Neural crest cell (in vitro differentiated cells): ENCODE results near the gene ZNF343. TPM values are rescaled to one million over a fixed set of nuclear protein-coding genes. Genes with fewer than 3 reads are reported as not detected.

ENCODE experiments used
- DNase-seq: peaks from one replicate; pipeline ENCODE4 v3.0.0; 2021; ENCODE audit warnings: low read depth, mixed read lengths, low spot score
- H3K27ac Mint-ChIP-seq: one replicate; pipeline ENCODE4 v1.8.0; 2021; ENCODE audit warnings: mild to moderate bottlenecking, mixed read lengths; ENCODE audit not compliant: unreplicated experiment
- H3K27me3 Mint-ChIP-seq: 2 replicates; pipeline ENCODE4 v1.8.0; 2021; ENCODE audit warnings: low read depth, mild to moderate bottlenecking, mixed read lengths
- H3K36me3 Mint-ChIP-seq: 2 replicates; pipeline ENCODE4 v1.8.0; 2021; ENCODE audit warnings: low read depth, mild to moderate bottlenecking, mixed read lengths
- H3K4me1 Mint-ChIP-seq: 2 replicates; pipeline ENCODE4 v1.8.0; 2021; ENCODE audit warnings: mixed read lengths
- H3K4me3 Mint-ChIP-seq: one replicate; pipeline ENCODE4 v1.8.0; 2021; ENCODE audit warnings: mild to moderate bottlenecking, mixed read lengths
- H3K9me3 Mint-ChIP-seq: 2 replicates; pipeline ENCODE4 v1.8.0; 2021; ENCODE audit warnings: mixed read lengths
- total RNA-seq: library from RNA; stranded (reverse); gene quantifications from 2 replicates; pipeline ENCODE4 v1.2.1, GENCODE V29; 2021
- TF ChIP-seq, protein P1 (sequence below): fragments of 200-600 bp; sonication (generic); conservative IDR thresholded peaks from 2 replicates; pipeline ENCODE4 v1.5.0; 2021; ENCODE audit warnings: antibody characterized with exemption, mild to moderate bottlenecking

The ZNF343 gene
- total RNA-seq, 1 donor from 2014 or later: 12.8 TPM

DNA sequence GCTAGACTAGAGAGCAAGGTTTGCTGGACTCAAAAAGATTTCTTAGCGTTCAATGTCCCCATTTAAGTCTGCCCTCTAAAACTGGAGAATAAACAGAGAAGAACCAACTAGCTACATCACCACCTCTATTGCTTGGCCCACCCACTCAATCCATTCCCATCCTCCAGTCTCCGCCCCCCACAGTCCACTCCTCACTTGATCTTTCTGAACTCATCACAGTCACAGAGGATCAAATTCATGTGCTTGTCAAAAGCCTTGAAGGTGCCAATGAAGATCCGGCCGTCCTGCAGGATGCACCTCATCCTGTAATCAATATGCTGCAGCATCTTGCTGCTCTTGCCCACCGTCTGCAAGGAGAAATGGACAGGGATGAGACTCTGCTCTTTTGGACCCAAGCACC is 41.3 kb downstream of the ZNF343 start:
- Mint-ChIP-seq H3K4me1 (peaks cover 51% of the 10 kb centered on the region), H3K36me3 (peaks cover 51% of the 10 kb centered on the region), H3K4me3 (peak overlapping the region; percentile 100), H3K27me3 (peaks cover 4% of the 10 kb centered on the region), H3K9me3 (peaks cover 3% of the 10 kb centered on the region), H3K27ac (no peak overlapping the region)
- TF ChIP-seq, protein P1, sequence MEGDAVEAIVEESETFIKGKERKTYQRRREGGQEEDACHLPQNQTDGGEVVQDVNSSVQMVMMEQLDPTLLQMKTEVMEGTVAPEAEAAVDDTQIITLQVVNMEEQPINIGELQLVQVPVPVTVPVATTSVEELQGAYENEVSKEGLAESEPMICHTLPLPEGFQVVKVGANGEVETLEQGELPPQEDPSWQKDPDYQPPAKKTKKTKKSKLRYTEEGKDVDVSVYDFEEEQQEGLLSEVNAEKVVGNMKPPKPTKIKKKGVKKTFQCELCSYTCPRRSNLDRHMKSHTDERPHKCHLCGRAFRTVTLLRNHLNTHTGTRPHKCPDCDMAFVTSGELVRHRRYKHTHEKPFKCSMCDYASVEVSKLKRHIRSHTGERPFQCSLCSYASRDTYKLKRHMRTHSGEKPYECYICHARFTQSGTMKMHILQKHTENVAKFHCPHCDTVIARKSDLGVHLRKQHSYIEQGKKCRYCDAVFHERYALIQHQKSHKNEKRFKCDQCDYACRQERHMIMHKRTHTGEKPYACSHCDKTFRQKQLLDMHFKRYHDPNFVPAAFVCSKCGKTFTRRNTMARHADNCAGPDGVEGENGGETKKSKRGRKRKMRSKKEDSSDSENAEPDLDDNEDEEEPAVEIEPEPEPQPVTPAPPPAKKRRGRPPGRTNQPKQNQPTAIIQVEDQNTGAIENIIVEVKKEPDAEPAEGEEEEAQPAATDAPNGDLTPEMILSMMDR: no peak
- no peak for DNase-seq

DNA sequence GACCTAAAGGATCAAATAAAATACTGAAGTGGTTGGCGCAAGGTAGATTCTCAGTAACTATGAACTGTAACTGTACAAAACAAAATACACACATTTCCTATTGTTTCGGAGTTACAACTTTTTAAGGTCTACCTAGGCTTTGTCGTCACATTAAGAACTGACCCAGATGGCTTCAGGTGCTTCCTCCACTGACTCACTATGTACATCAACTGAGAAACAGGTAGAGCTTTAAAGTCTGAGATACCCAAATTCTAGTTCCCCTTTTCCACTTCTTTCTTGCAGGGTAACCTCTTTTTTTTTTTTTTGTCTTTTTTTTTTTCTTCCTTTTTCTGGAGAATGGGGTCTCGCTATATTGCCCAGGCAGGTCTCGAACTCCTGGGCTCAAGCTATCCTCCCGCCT is 43.6 kb downstream of the ZNF343 start:
- Mint-ChIP-seq H3K36me3 (peaks cover 58% of the 10 kb centered on the region), H3K27me3 (no peaks in the 10 kb centered on the region), H3K27ac (no peak overlapping the region), H3K9me3 (no peaks in the 10 kb centered on the region), H3K4me3 (no peak overlapping the region), H3K4me1 (peaks cover 34% of the 10 kb centered on the region)
- TF ChIP-seq, protein P1: no peak
- DNase-seq: no peak

DNA sequence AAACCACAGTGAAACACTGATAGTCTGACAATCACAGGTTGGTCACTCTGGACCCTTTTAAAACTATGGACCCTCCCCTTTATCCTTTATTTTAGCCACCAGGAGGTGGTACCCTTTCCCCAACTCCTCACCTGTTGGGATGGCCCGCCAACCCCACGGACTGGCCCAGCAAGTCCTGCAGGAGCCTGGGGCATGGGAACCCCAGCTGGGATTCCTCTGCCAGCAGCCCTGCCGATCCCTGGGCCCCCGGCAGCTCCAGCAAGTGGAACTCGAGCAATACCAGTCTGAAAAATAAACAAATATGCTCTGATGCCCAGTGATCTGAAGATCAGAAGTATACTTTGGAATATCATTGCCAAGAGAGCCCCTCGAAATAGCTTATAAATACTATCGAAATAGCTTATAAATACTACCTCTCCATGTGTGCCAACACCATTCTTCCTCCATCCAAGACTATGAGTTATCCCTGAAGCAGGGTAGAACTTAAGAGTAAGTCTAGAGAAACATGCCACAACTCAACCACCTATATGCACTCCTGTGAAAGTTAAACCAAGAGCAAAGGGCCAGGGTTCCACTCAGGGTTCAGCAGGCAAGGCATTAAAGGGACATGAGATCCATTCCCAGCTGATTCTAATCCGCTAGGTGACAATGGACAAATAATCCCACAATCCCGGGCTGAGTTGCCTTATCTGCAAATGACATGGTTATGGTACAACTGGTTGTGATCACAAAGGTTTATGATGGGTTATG is 44.9 kb downstream of the ZNF343 start:
- peaks cover 23% of the 10 kb centered on the region for H3K4me1 Mint-ChIP-seq
- H3K4me3 Mint-ChIP-seq: peak overlapping the region; percentile 69
- H3K9me3 Mint-ChIP-seq: no peaks in the 10 kb centered on the region
- H3K36me3 Mint-ChIP-seq: peaks cover 56% of the 10 kb centered on the region
- DNase-seq: no peak
- no peaks in the 10 kb centered on the region for H3K27me3 Mint-ChIP-seq
- TF ChIP-seq, protein P1: no peak
- no peak overlapping the region for H3K27ac Mint-ChIP-seq

DNA sequence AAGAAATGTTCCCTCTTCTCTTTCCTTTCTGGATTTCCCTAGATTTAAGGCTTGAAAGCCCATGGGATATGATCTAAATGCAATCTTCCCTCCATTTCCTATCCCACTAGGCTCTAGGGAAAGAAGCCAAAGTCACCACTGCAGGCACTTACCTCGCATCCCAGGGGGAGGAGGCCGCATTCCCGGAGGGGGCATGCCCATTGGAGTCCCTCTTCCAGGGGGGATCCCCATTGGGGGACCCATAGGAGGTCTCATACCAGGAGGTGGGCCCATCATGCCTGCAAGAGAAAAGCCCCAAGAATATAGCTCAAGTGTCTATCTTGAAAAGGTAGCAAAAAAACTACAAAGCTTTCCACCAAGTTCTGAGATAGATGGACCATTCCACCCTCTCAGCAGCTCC is 46.2 kb downstream of the ZNF343 start:
- H3K27me3 Mint-ChIP-seq: no peaks in the 10 kb centered on the region
- no peak overlapping the region for H3K4me3 Mint-ChIP-seq
- no peak overlapping the region for H3K27ac Mint-ChIP-seq
- TF ChIP-seq, protein P1: no peak
- peaks cover 52% of the 10 kb centered on the region for H3K36me3 Mint-ChIP-seq
- H3K9me3 Mint-ChIP-seq: no peaks in the 10 kb centered on the region
- DNase-seq: no peak
- H3K4me1 Mint-ChIP-seq: peaks cover 10% of the 10 kb centered on the region

DNA sequence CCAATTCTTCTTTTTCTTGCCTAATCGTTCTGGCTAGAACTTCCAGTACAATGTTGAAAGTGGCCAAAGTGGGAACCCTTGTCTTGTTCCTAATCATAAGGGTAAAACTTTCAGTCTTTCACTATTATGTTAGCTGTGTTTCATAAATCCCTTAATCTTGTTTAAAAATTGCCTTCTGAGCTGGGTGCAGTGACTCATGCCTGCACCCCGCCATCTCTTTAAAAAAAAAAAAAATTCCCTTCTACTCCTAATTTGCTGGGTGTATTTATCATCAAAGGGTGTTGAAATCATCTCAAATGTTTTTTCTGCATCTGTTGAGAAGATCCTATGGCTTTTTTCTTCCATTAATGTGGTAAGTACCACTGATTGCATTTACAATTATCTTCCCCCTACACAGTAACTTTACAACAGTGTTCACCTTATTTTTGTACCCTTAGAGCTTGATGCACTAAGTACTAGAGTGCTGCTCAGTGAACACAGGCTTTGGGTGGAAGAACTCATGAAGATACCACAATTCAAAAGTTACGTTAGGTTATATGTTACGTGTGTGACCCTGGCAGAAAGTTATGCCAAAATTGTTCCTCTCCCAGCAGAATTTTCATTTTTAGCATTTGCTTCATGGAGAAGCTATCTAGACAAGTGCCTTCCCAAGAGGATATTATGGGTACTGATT is 47.8 kb downstream of the ZNF343 start:
- no peak for DNase-seq
- Mint-ChIP-seq H3K9me3 (no peaks in the 10 kb centered on the region), H3K27me3 (no peaks in the 10 kb centered on the region), H3K36me3 (peaks cover 44% of the 10 kb centered on the region), H3K4me1 (peaks cover 3% of the 10 kb centered on the region), H3K4me3 (no peak overlapping the region), H3K27ac (no peak overlapping the region)
- TF ChIP-seq, protein P1: no peak
